ENCODE results near the gene PITRM1. TPM values are rescaled to one million over a fixed set of nuclear protein-coding genes. Genes with fewer than 3 reads are reported as not detected.

Gene PITRM1
- total RNA-seq, 1 experiment from 2014 or later = 40.7 TPM

DNA sequence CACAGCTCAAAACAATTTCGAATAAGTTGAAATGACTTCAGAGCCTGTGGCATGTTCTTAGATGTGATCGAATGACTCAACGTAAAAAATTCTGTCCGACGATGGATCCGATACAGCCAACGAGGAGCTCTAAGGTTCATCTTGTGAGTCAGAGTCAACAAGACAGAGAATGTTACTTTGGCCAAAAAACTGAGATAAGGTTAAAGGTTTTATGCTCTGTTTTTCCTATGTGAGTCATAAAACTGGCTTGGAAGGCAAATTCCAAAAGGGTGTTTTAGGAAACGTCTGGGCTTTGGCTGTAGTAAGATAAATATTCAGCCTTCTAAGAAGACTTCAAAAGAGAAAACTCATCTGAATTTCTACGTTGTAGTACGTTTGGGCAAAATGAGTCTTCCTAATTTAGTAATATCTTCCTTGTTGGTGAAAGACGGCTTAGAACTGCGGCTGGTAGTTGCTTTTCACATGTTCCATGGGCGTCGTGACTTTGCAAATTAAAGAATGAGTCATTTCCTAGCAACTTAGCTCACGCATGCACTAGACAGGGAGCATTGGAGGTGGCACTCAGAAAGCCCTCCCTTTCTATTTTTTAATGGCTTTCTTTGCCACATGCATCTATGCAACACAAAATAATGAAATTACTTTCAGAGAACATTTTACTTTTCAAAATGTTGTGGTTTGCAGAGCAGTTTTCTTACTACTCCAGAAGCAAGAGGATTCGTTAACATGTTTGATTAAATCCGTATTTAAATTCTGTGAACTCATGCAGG lies 77.0 kb downstream of the PITRM1 start:
- no peak for ATAC-seq
- POLR2A ChIA-PET = no interaction called here
- DNase-seq (ENCODE audit: low spot score) = no peak
- Mint-ChIP-seq H3K36me3 (peaks cover 39% of the 10 kb centered on the region), H3K9me3 (no peaks in the 10 kb centered on the region), H3K27ac (peak overlapping the region; percentile 44), H3K4me1 (peaks cover 31% of the 10 kb centered on the region), H3K27me3 (ENCODE audit: low read depth) (no peaks in the 10 kb centered on the region), H3K4me3 (no peak overlapping the region)
- TF ChIP-seq JAZF1 (CRISPR knock-in tag; IDR thresholded peaks at IDR 0.05) (no peak), ZNF232 (CRISPR knock-in tag; IDR thresholded peaks at IDR 0.05) (no peak), ETV6 (CRISPR knock-in tag; IDR thresholded peaks at IDR 0.05) (no peak), ELF4 (CRISPR knock-in tag; IDR thresholded peaks at IDR 0.05; ENCODE audit: low read depth) (no peak), ESRRA (CRISPR knock-in tag; IDR thresholded peaks at IDR 0.05; ENCODE audit: borderline replicate concordance) (no peak), SMAD4 (CRISPR knock-in tag; IDR thresholded peaks at IDR 0.05) (no peak), ZNF423 (CRISPR knock-in tag; IDR thresholded peaks at IDR 0.05) (no peak), TCF7 (CRISPR knock-in tag; IDR thresholded peaks at IDR 0.05; ENCODE audit: low read depth) (no peak), FOXJ3 (CRISPR knock-in tag; IDR thresholded peaks at IDR 0.05; ENCODE audit: borderline replicate concordance) (no peak), NR2C2 (CRISPR knock-in tag; IDR thresholded peaks at IDR 0.05) (no peak), NFE2L1 (CRISPR knock-in tag; IDR thresholded peaks at IDR 0.05) (no peak), ZNF671 (CRISPR knock-in tag; IDR thresholded peaks at IDR 0.05) (no peak)
- TF ChIP-seq, protein P1, sequence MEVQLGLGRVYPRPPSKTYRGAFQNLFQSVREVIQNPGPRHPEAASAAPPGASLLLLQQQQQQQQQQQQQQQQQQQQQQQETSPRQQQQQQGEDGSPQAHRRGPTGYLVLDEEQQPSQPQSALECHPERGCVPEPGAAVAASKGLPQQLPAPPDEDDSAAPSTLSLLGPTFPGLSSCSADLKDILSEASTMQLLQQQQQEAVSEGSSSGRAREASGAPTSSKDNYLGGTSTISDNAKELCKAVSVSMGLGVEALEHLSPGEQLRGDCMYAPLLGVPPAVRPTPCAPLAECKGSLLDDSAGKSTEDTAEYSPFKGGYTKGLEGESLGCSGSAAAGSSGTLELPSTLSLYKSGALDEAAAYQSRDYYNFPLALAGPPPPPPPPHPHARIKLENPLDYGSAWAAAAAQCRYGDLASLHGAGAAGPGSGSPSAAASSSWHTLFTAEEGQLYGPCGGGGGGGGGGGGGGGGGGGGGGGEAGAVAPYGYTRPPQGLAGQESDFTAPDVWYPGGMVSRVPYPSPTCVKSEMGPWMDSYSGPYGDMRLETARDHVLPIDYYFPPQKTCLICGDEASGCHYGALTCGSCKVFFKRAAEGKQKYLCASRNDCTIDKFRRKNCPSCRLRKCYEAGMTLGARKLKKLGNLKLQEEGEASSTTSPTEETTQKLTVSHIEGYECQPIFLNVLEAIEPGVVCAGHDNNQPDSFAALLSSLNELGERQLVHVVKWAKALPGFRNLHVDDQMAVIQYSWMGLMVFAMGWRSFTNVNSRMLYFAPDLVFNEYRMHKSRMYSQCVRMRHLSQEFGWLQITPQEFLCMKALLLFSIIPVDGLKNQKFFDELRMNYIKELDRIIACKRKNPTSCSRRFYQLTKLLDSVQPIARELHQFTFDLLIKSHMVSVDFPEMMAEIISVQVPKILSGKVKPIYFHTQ (CRISPR knock-in tag; IDR thresholded peaks at IDR 0.05) = no peak
- TF ChIP-seq, protein P2, sequence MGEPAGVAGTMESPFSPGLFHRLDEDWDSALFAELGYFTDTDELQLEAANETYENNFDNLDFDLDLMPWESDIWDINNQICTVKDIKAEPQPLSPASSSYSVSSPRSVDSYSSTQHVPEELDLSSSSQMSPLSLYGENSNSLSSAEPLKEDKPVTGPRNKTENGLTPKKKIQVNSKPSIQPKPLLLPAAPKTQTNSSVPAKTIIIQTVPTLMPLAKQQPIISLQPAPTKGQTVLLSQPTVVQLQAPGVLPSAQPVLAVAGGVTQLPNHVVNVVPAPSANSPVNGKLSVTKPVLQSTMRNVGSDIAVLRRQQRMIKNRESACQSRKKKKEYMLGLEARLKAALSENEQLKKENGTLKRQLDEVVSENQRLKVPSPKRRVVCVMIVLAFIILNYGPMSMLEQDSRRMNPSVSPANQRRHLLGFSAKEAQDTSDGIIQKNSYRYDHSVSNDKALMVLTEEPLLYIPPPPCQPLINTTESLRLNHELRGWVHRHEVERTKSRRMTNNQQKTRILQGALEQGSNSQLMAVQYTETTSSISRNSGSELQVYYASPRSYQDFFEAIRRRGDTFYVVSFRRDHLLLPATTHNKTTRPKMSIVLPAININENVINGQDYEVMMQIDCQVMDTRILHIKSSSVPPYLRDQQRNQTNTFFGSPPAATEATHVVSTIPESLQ (CRISPR knock-in tag; IDR thresholded peaks at IDR 0.05) = no peak
- TF ChIP-seq, protein P3, sequence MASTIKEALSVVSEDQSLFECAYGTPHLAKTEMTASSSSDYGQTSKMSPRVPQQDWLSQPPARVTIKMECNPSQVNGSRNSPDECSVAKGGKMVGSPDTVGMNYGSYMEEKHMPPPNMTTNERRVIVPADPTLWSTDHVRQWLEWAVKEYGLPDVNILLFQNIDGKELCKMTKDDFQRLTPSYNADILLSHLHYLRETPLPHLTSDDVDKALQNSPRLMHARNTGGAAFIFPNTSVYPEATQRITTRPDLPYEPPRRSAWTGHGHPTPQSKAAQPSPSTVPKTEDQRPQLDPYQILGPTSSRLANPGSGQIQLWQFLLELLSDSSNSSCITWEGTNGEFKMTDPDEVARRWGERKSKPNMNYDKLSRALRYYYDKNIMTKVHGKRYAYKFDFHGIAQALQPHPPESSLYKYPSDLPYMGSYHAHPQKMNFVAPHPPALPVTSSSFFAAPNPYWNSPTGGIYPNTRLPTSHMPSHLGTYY (CRISPR knock-in tag; IDR thresholded peaks at IDR 0.05) = no peak
- TF ChIP-seq, protein P4, sequence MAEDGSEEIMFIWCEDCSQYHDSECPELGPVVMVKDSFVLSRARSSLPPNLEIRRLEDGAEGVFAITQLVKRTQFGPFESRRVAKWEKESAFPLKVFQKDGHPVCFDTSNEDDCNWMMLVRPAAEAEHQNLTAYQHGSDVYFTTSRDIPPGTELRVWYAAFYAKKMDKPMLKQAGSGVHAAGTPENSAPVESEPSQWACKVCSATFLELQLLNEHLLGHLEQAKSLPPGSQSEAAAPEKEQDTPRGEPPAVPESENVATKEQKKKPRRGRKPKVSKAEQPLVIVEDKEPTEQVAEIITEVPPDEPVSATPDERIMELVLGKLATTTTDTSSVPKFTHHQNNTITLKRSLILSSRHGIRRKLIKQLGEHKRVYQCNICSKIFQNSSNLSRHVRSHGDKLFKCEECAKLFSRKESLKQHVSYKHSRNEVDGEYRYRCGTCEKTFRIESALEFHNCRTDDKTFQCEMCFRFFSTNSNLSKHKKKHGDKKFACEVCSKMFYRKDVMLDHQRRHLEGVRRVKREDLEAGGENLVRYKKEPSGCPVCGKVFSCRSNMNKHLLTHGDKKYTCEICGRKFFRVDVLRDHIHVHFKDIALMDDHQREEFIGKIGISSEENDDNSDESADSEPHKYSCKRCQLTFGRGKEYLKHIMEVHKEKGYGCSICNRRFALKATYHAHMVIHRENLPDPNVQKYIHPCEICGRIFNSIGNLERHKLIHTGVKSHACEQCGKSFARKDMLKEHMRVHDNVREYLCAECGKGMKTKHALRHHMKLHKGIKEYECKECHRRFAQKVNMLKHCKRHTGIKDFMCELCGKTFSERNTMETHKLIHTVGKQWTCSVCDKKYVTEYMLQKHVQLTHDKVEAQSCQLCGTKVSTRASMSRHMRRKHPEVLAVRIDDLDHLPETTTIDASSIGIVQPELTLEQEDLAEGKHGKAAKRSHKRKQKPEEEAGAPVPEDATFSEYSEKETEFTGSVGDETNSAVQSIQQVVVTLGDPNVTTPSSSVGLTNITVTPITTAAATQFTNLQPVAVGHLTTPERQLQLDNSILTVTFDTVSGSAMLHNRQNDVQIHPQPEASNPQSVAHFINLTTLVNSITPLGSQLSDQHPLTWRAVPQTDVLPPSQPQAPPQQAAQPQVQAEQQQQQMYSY (CRISPR knock-in tag; IDR thresholded peaks at IDR 0.05) = no peak
- TF ChIP-seq, protein P5, sequence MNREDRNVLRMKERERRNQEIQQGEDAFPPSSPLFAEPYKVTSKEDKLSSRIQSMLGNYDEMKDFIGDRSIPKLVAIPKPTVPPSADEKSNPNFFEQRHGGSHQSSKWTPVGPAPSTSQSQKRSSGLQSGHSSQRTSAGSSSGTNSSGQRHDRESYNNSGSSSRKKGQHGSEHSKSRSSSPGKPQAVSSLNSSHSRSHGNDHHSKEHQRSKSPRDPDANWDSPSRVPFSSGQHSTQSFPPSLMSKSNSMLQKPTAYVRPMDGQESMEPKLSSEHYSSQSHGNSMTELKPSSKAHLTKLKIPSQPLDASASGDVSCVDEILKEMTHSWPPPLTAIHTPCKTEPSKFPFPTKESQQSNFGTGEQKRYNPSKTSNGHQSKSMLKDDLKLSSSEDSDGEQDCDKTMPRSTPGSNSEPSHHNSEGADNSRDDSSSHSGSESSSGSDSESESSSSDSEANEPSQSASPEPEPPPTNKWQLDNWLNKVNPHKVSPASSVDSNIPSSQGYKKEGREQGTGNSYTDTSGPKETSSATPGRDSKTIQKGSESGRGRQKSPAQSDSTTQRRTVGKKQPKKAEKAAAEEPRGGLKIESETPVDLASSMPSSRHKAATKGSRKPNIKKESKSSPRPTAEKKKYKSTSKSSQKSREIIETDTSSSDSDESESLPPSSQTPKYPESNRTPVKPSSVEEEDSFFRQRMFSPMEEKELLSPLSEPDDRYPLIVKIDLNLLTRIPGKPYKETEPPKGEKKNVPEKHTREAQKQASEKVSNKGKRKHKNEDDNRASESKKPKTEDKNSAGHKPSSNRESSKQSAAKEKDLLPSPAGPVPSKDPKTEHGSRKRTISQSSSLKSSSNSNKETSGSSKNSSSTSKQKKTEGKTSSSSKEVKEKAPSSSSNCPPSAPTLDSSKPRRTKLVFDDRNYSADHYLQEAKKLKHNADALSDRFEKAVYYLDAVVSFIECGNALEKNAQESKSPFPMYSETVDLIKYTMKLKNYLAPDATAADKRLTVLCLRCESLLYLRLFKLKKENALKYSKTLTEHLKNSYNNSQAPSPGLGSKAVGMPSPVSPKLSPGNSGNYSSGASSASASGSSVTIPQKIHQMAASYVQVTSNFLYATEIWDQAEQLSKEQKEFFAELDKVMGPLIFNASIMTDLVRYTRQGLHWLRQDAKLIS (CRISPR knock-in tag; IDR thresholded peaks at IDR 0.05; ENCODE audit: borderline replicate concordance) = no peak
- TF ChIP-seq, protein P6, sequence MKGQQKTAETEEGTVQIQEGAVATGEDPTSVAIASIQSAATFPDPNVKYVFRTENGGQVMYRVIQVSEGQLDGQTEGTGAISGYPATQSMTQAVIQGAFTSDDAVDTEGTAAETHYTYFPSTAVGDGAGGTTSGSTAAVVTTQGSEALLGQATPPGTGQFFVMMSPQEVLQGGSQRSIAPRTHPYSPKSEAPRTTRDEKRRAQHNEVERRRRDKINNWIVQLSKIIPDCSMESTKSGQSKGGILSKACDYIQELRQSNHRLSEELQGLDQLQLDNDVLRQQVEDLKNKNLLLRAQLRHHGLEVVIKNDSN (CRISPR knock-in tag; IDR thresholded peaks at IDR 0.05) = no peak
- CTCF ChIA-PET = no interaction called here
